K562 (cell line): Measurements from ENCODE around the gene PRR14L. TPM values are rescaled to one million over a fixed set of nuclear protein-coding genes. Genes with fewer than 3 reads are reported as not detected.

Experiments used
- CC2D1A ChIP-seq: fragments of 450-650 bp; IDR thresholded peaks from 2 replicates; pipeline ENCODE4 v1.6.1; 2017; ENCODE audit warnings: mild to moderate bottlenecking
- CCAR2 ChIP-seq: fragments of 200-400 bp; formaldehyde crosslinking; IDR thresholded peaks from 2 replicates; pipeline ENCODE4 v1.6.1; 2017; ENCODE audit warnings: mild to moderate bottlenecking, low read depth, low read length
- CREM ChIP-seq: IDR thresholded peaks from 2 replicates; pipeline ENCODE4 v1.6.1; 2014; ENCODE audit warnings: antibody characterized with exemption, low read depth
- DLX4 ChIP-seq: fragments of 250-450 bp; sonication (Bioruptor Pico); IDR thresholded peaks from 2 replicates; pipeline ENCODE4 v1.6.1; 2021; ENCODE audit warnings: mild to moderate bottlenecking
- ELF2 ChIP-seq: fragments of 250-450 bp; sonication (Bioruptor Pico); IDR thresholded peaks from 2 replicates; pipeline ENCODE4 v1.5.0; 2021; ENCODE audit warnings: mild to moderate bottlenecking
- ETV1 ChIP-seq: fragments of 450-650 bp; conservative IDR thresholded peaks from 2 replicates; pipeline ENCODE4 v1.6.1; 2016; ENCODE audit warnings: missing genetic modification characterization, control low read depth, low read depth, missing compliant biosample characterization
- FOXJ2 ChIP-seq: fragments of 200-800 bp; sonication (Bioruptor generic); IDR thresholded peaks from 2 replicates; pipeline ENCODE4 v1.6.1; 2016; ENCODE audit warnings: missing genetic modification characterization, missing compliant biosample characterization
- GATAD2A ChIP-seq: fragments of 450-650 bp; IDR thresholded peaks from 2 replicates; pipeline ENCODE4 v1.6.1; 2017
- HMG20B ChIP-seq: fragments of 250-450 bp; sonication (Bioruptor Pico); IDR thresholded peaks from 2 replicates; pipeline ENCODE4 v1.5.0; 2021; ENCODE audit warnings: mild to moderate bottlenecking
- KDM4B ChIP-seq, 2 experiments: fragments of 450-650 bp in 1 of 2; sonication (generic) in 1 of 2; IDR thresholded peaks; 2 replicates each; pipeline ENCODE4 v1.6.1; 2016 to 2017; ENCODE audit warnings: borderline replicate concordance in 2 of 2, antibody characterized with exemption in 1 of 2, low read depth in 1 of 2, mild to moderate bottlenecking in 1 of 2
- KLF13 ChIP-seq: fragments of 450-650 bp; IDR thresholded peaks from 2 replicates; pipeline ENCODE4 v1.6.1; 2016; ENCODE audit warnings: missing genetic modification characterization, low read depth, mild to moderate bottlenecking, missing compliant biosample characterization, moderate library complexity, borderline replicate concordance
- MEF2D ChIP-seq: conservative IDR thresholded peaks from 2 replicates; pipeline ENCODE4 v1.6.1; 2016; ENCODE audit warnings: low read depth, missing genetic modification characterization, missing compliant biosample characterization
- MTF1 ChIP-seq: fragments of 250-450 bp; sonication (Bioruptor Pico); IDR thresholded peaks from 2 replicates; pipeline ENCODE4 v1.9.0; 2021; ENCODE audit warnings: moderate library complexity, mild to moderate bottlenecking, inconsistent platforms, borderline replicate concordance
- NFIC ChIP-seq: fragments of 450-650 bp; IDR thresholded peaks from 2 replicates; pipeline ENCODE4 v1.6.1; 2017; ENCODE audit warnings: mild to moderate bottlenecking, inconsistent platforms
- NR0B1 ChIP-seq: fragments of 450-650 bp; IDR thresholded peaks from one replicate; pipeline ENCODE4 v1.6.1; 2018; ENCODE audit warnings: mild to moderate bottlenecking, moderate library complexity; ENCODE audit not compliant: partially characterized antibody
- PATZ1 ChIP-seq: fragments of 250-450 bp; sonication (Bioruptor Pico); IDR thresholded peaks from 2 replicates; pipeline ENCODE4 v1.5.0; 2020; ENCODE audit warnings: mild to moderate bottlenecking, borderline replicate concordance
- RAD51 ChIP-seq: fragments of 450-650 bp; IDR thresholded peaks from 2 replicates; pipeline ENCODE4 v1.7.1; 2016; ENCODE audit warnings: low read depth, mild to moderate bottlenecking, borderline replicate concordance
- SMAD1 ChIP-seq: fragments of 150-350 bp; IDR thresholded peaks from 2 replicates; pipeline ENCODE4 v1.6.1; 2014; ENCODE audit warnings: low read length, low read depth; ENCODE audit not compliant: partially characterized antibody
- SMARCA4 ChIP-seq: fragments of 450-650 bp; IDR thresholded peaks from 2 replicates; pipeline ENCODE4 v1.6.1; 2016
- TAF9B ChIP-seq: fragments of 450-650 bp; IDR thresholded peaks from 2 replicates; pipeline ENCODE4 v1.6.1; 2018; ENCODE audit warnings: mild to moderate bottlenecking; ENCODE audit not compliant: partially characterized antibody
- TRIM25 ChIP-seq: fragments of 450-650 bp; IDR thresholded peaks from 2 replicates; pipeline ENCODE4 v1.7.0; 2016; ENCODE audit warnings: borderline replicate concordance
- ZFP30 ChIP-seq: fragments of 250-450 bp; sonication (Bioruptor Pico); IDR thresholded peaks from 2 replicates; pipeline ENCODE4 v1.8.0; 2022; ENCODE audit warnings: moderate library complexity, mild to moderate bottlenecking, inconsistent platforms, borderline replicate concordance
- ZNF140 ChIP-seq: fragments of 250-450 bp; sonication (Bioruptor Pico); IDR thresholded peaks from 2 replicates; pipeline ENCODE4 v1.8.0; 2021; ENCODE audit warnings: moderate library complexity, mild to moderate bottlenecking, inconsistent platforms
- ZNF57 ChIP-seq: fragments of 450-650 bp; formaldehyde crosslinking; IDR thresholded peaks from 2 replicates; pipeline ENCODE4 v1.4.0; 2020; ENCODE audit warnings: mild to moderate bottlenecking, moderate library complexity
- polyA plus RNA-seq, 8 experiments: library from polyadenylated mRNA; depleted of rRNA in 4 of 8; stranded (reverse) in 5 of 8; unstranded in 3 of 8; fragments of >200 nt; fragmentation: Nextera tagmentation in 2 of 8; fragmentation: Illumina TruSeq in 1 of 8; extraction: Ambion mirVana in 2 of 8; extraction: Trizol in 1 of 8; gene quantifications; 2 replicates each; pipeline versions ENCODE4 v1.2.1 to v1.2.3, GENCODE V29; 2011 to 2014; ENCODE audit warnings: inconsistent platforms in 1 of 8, missing spikeins in 1 of 8
- total RNA-seq, 7 experiments: library from RNA; depleted of rRNA in 6 of 7; stranded (reverse); fragments of >200 nt in 6 of 7; fragmentation: Illumina TruSeq in 2 of 7; extraction: Trizol in 2 of 7; gene quantifications; 2 replicates each; pipeline versions ENCODE4 v1.2.1 to v1.2.3, GENCODE V29; 2011 to 2021; ENCODE audit warnings: low replicate concordance in 1 of 7

PRR14L gene
- total and polyA plus RNA-seq, 9 of the 15 experiments (the other 6 are each of a cell fraction or from before 2014, with no cell fraction given), result 2.8 to 36.3 (median 12.3) TPM

- TF ChIP-seq PATZ1 (CRISPR knock-in tag) (no peak), KDM4B (IDR thresholded peaks at IDR 0.05; ENCODE audit: borderline replicate concordance in 2 of 2, low read depth in 1 of 2) (no peak), DLX4 (CRISPR knock-in tag) (no peak), ELF2 (CRISPR knock-in tag) (peak; percentile 87), CREM (no peak), GATAD2A (no peak), CCAR2 (no peak), ZNF140 (CRISPR knock-in tag) (no peak), TRIM25 (0 out of 2 replicates have a peak, but pooled peaks have one; percentile 40), MTF1 (CRISPR knock-in tag) (no peak), HMG20B (CRISPR knock-in tag) (no peak), ZNF57 (no peak), RAD51 (no peak), ZFP30 (CRISPR knock-in tag) (no peak), ETV1 (tag) (peak; percentile 61), NR0B1 (no peak), MEF2D (no peak), NFIC (peak; percentile 56; the same call in 1 of the 2 replicates), SMAD1 (no peak), TAF9B (peak; percentile 77), CC2D1A (peak; percentile 61), KLF13 (tag) (no peak), FOXJ2 (tag) (no peak), SMARCA4 (no peak)
Observed at GRCh38 chr22:31753634-31754501, 3.9 kb upstream of the PRR14L start, which contains the start of gene DEPDC5 (continued).
